T follicular helper cell (primary cell): ENCODE data around the gene DAZAP1.
"Not testable (repeated sequence)": the region's sequence is repeated elsewhere in the genome, so short reads cannot be mapped to it uniquely, and the experiment has no call there.

Source experiments
- DNase-seq: peaks from one replicate; pipeline ENCODE4 v3.0.0-alpha.2; 2020; ENCODE audit warnings: low read depth

DAZAP1 gene

GRCh38 chr19:1473085-1473851 lies 65.9 kb downstream of the DAZAP1 start:
- DNase-seq, result no peak

GRCh38 chr19:1474011-1474764 lies 66.8 kb downstream of the DAZAP1 start:
- DNase-seq, result no peak

GRCh38 chr19:1474765-1475351 lies 67.5 kb downstream of the DAZAP1 start:
- no peak for DNase-seq

- DNase-seq, result no peak
Observed at GRCh38 chr19:1475751-1476437, 68.5 kb downstream of the DAZAP1 start.

- DNase-seq, result not testable (repeated sequence)
Observed at GRCh38 chr19:1477056-1477455, 69.7 kb downstream of the DAZAP1 start.

- DNase-seq, result peak; percentile 83
Observed at GRCh38 chr19:1478934-1479707, 71.7 kb downstream of the DAZAP1 start, which contains the start of gene C19orf25. TSS of gene C19orf25 (minus strand) at chr19:1479215. CDS start at chr19:1478903, 312 bp downstream.

GRCh38 chr19:1481224-1481892 lies 74.0 kb downstream of the DAZAP1 start:
- DNase-seq, result no peak

GRCh38 chr19:1481893-1482360 lies 74.5 kb downstream of the DAZAP1 start:
- no peak for DNase-seq

- DNase-seq, result no peak
Observed at GRCh38 chr19:1482361-1483130, 75.2 kb downstream of the DAZAP1 start.

GRCh38 chr19:1483131-1483978 lies 76.0 kb downstream of the DAZAP1 start:
- no peak for DNase-seq

GRCh38 chr19:1483979-1484428 lies 76.6 kb downstream of the DAZAP1 start:
- no peak for DNase-seq
